ENCODE measurements around the gene LRRC37B.
"Not testable (repeated sequence)": the region's sequence is repeated elsewhere in the genome, so short reads cannot be mapped to it uniquely, and the experiment has no call there.

Gene LRRC37B

DNA sequence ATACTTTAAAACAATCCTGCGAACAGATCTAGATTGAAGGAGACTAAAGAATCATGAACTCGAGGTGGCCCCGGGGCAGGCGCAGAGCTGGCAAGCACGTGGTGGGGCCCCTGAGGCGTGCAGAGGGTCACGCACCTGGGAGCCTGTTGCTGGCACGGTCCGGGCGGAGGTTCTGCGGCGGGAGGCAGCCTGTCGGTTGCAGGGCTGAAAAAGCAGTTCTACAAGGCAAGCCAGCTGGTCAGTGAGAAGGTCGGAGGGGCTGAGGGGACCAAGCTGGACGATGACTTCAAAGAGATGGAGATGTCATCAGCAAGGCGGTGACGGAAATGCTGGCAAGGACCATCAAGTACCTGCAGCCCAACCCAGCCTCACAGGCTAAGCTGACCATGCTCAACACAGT is 33.1 kb downstream of the LRRC37B start:
- CTCF ChIA-PET, result not testable (repeated sequence)

DNA sequence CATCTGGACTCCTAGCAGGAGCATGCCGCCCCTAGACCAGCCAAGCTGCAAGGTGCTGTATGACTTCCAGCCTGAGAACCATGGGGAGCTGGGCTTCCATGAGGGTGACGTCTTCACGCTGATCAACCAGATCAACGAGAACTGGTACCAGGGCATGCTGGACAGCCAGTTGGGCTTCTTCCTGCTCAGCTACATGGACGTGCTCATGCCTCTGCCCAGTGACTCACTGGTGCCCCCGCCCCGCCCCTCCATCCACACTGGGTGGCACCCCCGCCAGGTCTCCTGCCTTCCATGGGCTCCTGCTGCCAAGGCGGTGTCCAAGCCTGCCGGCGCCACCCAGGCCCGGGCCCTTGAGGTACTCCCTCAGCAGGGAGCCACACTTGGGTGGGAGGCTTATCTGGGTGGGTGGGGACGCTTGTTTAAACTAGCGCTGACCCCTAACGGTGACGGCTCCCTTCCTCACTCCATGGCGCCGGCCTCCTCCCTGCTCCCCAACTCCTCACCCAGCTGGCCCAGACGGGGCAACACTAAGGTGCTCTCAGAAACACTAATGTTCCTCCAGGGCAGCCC is 34.2 kb downstream of the LRRC37B start:
- WGBS (ENCODE audit: insufficient coverage), result 99% methylated on average over 10 of the region's 19 CpGs
- POLR2A ChIA-PET; CTCF ChIA-PET; H3K9me3 ChIP-seq (ENCODE audit: control extremely low read depth in 1 of 5, control insufficient read depth in 4 of 5, insufficient read depth in 2 of 5, low read depth in 1 of 5, low read length in 4 of 5); H3K4me1 ChIP-seq (ENCODE audit: control extremely low read depth in 1 of 4, control insufficient read depth in 4 of 4, insufficient read depth in 4 of 4, low read length in 3 of 4); DNase-seq; H3K4me3 ChIP-seq (ENCODE audit: control insufficient read depth in 1 of 7, extremely low read depth in 1 of 7, insufficient read depth in 4 of 7, low read depth in 2 of 7, low read length in 6 of 7); H3K27ac ChIP-seq (ENCODE audit: insufficient read depth in 1 of 2, low read depth in 1 of 2, low read length in 2 of 2, poor library complexity in 1 of 2, severe bottlenecking in 2 of 2); H3K27me3 ChIP-seq (replicated peaks in 2 of 5; ENCODE audit: control insufficient read depth in 4 of 5, insufficient read depth in 5 of 5, low read length in 4 of 5): not testable (repeated sequence)
- peaks cover 0 to 35% (median 6%) of the 10 kb centered on the region in 4 experiments for H3K36me3 ChIP-seq (ENCODE audit: control insufficient read depth in 4 of 4, insufficient read depth in 4 of 4, low read length in 3 of 4)

More for the DNA sequence above, 33.1 kb downstream of the LRRC37B start:
- H3K9me3 ChIP-seq (ENCODE audit: control extremely low read depth in 1 of 5, control insufficient read depth in 4 of 5, insufficient read depth in 2 of 5, low read depth in 1 of 5, low read length in 4 of 5); H3K27ac ChIP-seq (ENCODE audit: insufficient read depth in 1 of 2, low read depth in 1 of 2, low read length in 2 of 2, poor library complexity in 1 of 2, severe bottlenecking in 2 of 2); POLR2A ChIA-PET; DNase-seq; H3K4me1 ChIP-seq (ENCODE audit: control extremely low read depth in 1 of 4, control insufficient read depth in 4 of 4, insufficient read depth in 4 of 4, low read length in 3 of 4); H3K4me3 ChIP-seq (ENCODE audit: control insufficient read depth in 1 of 7, extremely low read depth in 1 of 7, insufficient read depth in 4 of 7, low read depth in 2 of 7, low read length in 6 of 7); H3K27me3 ChIP-seq (replicated peaks in 2 of 5; ENCODE audit: control insufficient read depth in 4 of 5, insufficient read depth in 5 of 5, low read length in 4 of 5): not testable (repeated sequence)
- WGBS (ENCODE audit: insufficient coverage), result 98% methylated on average over 15 of the region's 17 CpGs
- peaks cover 5 to 45% (median 12%) of the 10 kb centered on the region in 4 experiments for H3K36me3 ChIP-seq (ENCODE audit: control insufficient read depth in 4 of 4, insufficient read depth in 4 of 4, low read length in 3 of 4)

DNA sequence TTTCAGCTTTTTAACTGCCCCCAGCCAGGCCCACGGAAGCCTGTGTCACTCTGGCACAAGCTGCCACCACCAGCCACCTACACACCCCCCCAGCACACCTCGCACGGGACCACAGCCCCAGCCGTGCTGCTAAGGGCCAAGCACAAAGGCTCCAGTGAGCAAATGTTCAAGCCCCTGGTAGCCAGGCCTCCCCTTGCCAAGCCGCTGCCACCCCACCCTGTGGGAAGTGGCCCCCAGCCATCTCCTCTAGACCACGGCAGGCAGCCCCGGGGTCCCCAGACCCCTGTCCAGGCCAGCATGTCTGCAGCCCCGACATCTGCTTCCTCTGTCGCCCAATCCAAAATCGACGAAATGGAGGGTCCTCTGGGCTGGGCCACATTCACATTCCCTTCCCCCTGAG is 35.1 kb downstream of the LRRC37B start:
- POLR2A ChIA-PET; H3K4me3 ChIP-seq (ENCODE audit: control insufficient read depth in 1 of 7, extremely low read depth in 1 of 7, insufficient read depth in 4 of 7, low read depth in 2 of 7, low read length in 6 of 7); CTCF ChIA-PET; H3K9me3 ChIP-seq (ENCODE audit: control extremely low read depth in 1 of 5, control insufficient read depth in 4 of 5, insufficient read depth in 2 of 5, low read depth in 1 of 5, low read length in 4 of 5); DNase-seq; H3K27me3 ChIP-seq (replicated peaks in 2 of 5; ENCODE audit: control insufficient read depth in 4 of 5, insufficient read depth in 5 of 5, low read length in 4 of 5); H3K27ac ChIP-seq (ENCODE audit: insufficient read depth in 1 of 2, low read depth in 1 of 2, low read length in 2 of 2, poor library complexity in 1 of 2, severe bottlenecking in 2 of 2); H3K4me1 ChIP-seq (ENCODE audit: control extremely low read depth in 1 of 4, control insufficient read depth in 4 of 4, insufficient read depth in 4 of 4, low read length in 3 of 4): not testable (repeated sequence)
- no CpG with 5 or more reads among the region's 11 CpGs for WGBS (ENCODE audit: insufficient coverage)
- H3K36me3 ChIP-seq (ENCODE audit: control insufficient read depth in 4 of 4, insufficient read depth in 4 of 4, low read length in 3 of 4), result peaks cover 0 to 26% (median 4%) of the 10 kb centered on the region in 4 experiments

DNA sequence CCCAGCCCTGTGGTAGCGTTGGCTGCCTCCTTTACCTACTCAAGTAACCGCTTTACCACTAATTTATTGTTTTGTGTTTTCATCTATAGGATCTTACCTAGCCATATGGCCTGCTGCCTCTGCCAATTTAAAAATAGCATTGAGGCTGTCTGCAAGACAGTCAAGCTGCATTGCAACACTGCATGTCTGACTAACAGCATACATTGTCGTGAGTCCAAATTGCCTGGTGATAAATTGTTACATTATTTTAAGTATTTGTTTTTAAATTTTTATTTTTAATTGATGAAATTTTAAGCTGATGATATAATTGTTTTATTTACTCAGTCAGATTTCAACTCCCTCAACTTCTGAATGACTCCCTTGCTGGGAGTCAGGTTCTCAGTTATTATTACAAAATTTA is 38.4 kb downstream of the LRRC37B start:
- H3K4me1 ChIP-seq (ENCODE audit: control extremely low read depth in 1 of 4, control insufficient read depth in 4 of 4, insufficient read depth in 4 of 4, low read length in 3 of 4); DNase-seq; CTCF ChIA-PET; H3K9me3 ChIP-seq (ENCODE audit: control extremely low read depth in 1 of 5, control insufficient read depth in 4 of 5, insufficient read depth in 2 of 5, low read depth in 1 of 5, low read length in 4 of 5); H3K27ac ChIP-seq (ENCODE audit: insufficient read depth in 1 of 2, low read depth in 1 of 2, low read length in 2 of 2, poor library complexity in 1 of 2, severe bottlenecking in 2 of 2); POLR2A ChIA-PET; H3K27me3 ChIP-seq (replicated peaks in 2 of 5; ENCODE audit: control insufficient read depth in 4 of 5, insufficient read depth in 5 of 5, low read length in 4 of 5); H3K4me3 ChIP-seq (ENCODE audit: control insufficient read depth in 1 of 7, extremely low read depth in 1 of 7, insufficient read depth in 4 of 7, low read depth in 2 of 7, low read length in 6 of 7): not testable (repeated sequence)
- H3K36me3 ChIP-seq (ENCODE audit: control insufficient read depth in 4 of 4, insufficient read depth in 4 of 4, low read length in 3 of 4), result peaks cover 0 to 23% (median 2%) of the 10 kb centered on the region in 4 experiments
- WGBS (ENCODE audit: insufficient coverage), result no CpG with 5 or more reads among the region's 3 CpGs

DNA sequence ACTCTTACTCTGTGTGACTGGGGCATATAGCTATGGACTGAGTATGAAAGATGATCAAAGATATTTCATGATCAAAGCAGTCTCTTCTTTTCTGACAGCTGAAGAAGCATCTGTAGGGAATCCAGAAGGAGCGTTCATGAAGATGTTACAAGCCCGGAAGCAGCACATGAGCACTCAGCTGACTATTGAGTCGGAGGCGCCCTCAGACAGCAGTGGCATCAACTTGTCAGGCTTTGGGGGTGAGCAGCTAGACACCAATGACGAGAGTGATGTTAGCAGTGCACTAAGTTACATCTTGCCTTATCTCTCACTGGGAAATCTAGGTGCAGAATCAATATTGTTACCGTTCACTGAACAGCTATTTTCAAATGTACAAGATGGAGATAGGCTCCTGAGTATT is 40.5 kb downstream of the LRRC37B start:
- H3K27me3 ChIP-seq (replicated peaks in 2 of 5; ENCODE audit: control insufficient read depth in 4 of 5, insufficient read depth in 5 of 5, low read length in 4 of 5); H3K27ac ChIP-seq (ENCODE audit: insufficient read depth in 1 of 2, low read depth in 1 of 2, low read length in 2 of 2, poor library complexity in 1 of 2, severe bottlenecking in 2 of 2); H3K4me3 ChIP-seq (ENCODE audit: control insufficient read depth in 1 of 7, extremely low read depth in 1 of 7, insufficient read depth in 4 of 7, low read depth in 2 of 7, low read length in 6 of 7); H3K9me3 ChIP-seq (ENCODE audit: control extremely low read depth in 1 of 5, control insufficient read depth in 4 of 5, insufficient read depth in 2 of 5, low read depth in 1 of 5, low read length in 4 of 5); H3K4me1 ChIP-seq (ENCODE audit: control extremely low read depth in 1 of 4, control insufficient read depth in 4 of 4, insufficient read depth in 4 of 4, low read length in 3 of 4); CTCF ChIA-PET; DNase-seq: not testable (repeated sequence)
- POLR2A ChIA-PET, result interaction anchor here (0.7 kb wide), 1 partner anchor 13 kb away, joined by 3 read pairs; no protein-coding TSS in a partner anchor
- WGBS (ENCODE audit: insufficient coverage), result 100% methylated on average over 5 of the region's 6 CpGs
- H3K36me3 ChIP-seq (ENCODE audit: control insufficient read depth in 4 of 4, insufficient read depth in 4 of 4, low read length in 3 of 4), result peaks cover 0 to 13% (median 0%) of the 10 kb centered on the region in 4 experiments

DNA sequence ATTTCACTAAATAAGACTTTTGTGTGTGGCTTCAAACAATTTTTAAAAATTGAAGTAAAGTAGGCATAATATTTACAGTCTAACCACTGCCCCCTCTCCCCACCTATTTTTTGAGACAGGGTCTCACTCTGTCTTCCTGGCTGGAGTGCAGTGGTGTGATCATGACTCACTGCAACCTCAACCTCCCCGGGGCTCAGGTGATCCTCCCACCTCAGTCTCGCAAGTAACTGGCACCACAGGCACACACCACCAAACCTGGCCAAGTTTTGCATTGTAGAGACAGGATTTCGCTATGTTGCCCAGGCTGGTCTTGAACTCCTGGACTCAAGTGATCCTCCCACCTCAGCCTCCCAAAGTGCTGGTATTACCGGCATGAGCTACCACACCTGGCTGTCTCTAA is 47.8 kb downstream of the LRRC37B start:
- H3K36me3 ChIP-seq (ENCODE audit: control insufficient read depth in 4 of 4, insufficient read depth in 4 of 4, low read length in 3 of 4); H3K27me3 ChIP-seq (replicated peaks in 2 of 5; ENCODE audit: control insufficient read depth in 4 of 5, insufficient read depth in 5 of 5, low read length in 4 of 5); H3K4me1 ChIP-seq (ENCODE audit: control extremely low read depth in 1 of 4, control insufficient read depth in 4 of 4, insufficient read depth in 4 of 4, low read length in 3 of 4); CTCF ChIA-PET; H3K27ac ChIP-seq (ENCODE audit: insufficient read depth in 1 of 2, low read depth in 1 of 2, low read length in 2 of 2, poor library complexity in 1 of 2, severe bottlenecking in 2 of 2); DNase-seq; POLR2A ChIA-PET; H3K4me3 ChIP-seq (ENCODE audit: control insufficient read depth in 1 of 7, extremely low read depth in 1 of 7, insufficient read depth in 4 of 7, low read depth in 2 of 7, low read length in 6 of 7); H3K9me3 ChIP-seq (ENCODE audit: control extremely low read depth in 1 of 5, control insufficient read depth in 4 of 5, insufficient read depth in 2 of 5, low read depth in 1 of 5, low read length in 4 of 5): not testable (repeated sequence)
- WGBS (ENCODE audit: insufficient coverage), result no CpG with 5 or more reads among the region's 4 CpGs

DNA sequence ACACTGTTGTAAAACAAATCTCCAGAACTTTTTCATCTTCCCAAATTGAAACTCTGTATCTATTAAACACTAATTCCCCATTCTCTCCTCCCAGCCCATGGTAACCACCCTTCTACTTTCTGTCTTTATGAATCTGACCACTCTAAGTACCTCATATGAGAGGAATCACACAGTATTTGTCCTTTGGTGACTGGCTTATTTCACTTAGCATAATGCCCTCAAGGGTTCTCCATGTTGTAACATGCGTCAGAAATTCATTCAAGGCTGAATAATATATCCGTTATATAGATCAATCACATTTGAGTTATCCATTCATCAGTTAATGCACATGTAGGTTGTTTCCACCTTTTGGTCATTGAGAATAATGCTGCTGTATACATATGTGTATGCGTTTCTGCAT is 48.2 kb downstream of the LRRC37B start:
- H3K36me3 ChIP-seq (ENCODE audit: control insufficient read depth in 4 of 4, insufficient read depth in 4 of 4, low read length in 3 of 4); H3K27me3 ChIP-seq (replicated peaks in 2 of 5; ENCODE audit: control insufficient read depth in 4 of 5, insufficient read depth in 5 of 5, low read length in 4 of 5); CTCF ChIA-PET; H3K4me1 ChIP-seq (ENCODE audit: control extremely low read depth in 1 of 4, control insufficient read depth in 4 of 4, insufficient read depth in 4 of 4, low read length in 3 of 4); H3K9me3 ChIP-seq (ENCODE audit: control extremely low read depth in 1 of 5, control insufficient read depth in 4 of 5, insufficient read depth in 2 of 5, low read depth in 1 of 5, low read length in 4 of 5); H3K27ac ChIP-seq (ENCODE audit: insufficient read depth in 1 of 2, low read depth in 1 of 2, low read length in 2 of 2, poor library complexity in 1 of 2, severe bottlenecking in 2 of 2); POLR2A ChIA-PET; H3K4me3 ChIP-seq (ENCODE audit: control insufficient read depth in 1 of 7, extremely low read depth in 1 of 7, insufficient read depth in 4 of 7, low read depth in 2 of 7, low read length in 6 of 7); DNase-seq: not testable (repeated sequence)
- 100% methylated on average over 1 of the region's 3 CpGs for WGBS (ENCODE audit: insufficient coverage)

All from common myeloid progenitor, CD34-positive (primary cell).